K562 (cell line): ENCODE data around the gene F2RL1. TPM values are rescaled to one million over a fixed set of nuclear protein-coding genes. Genes with fewer than 3 reads are reported as not detected.
"Not testable (repeated sequence)": the region's sequence is repeated elsewhere in the genome, so short reads cannot be mapped to it uniquely, and the experiment has no call there.

Experiments
- ATAC-seq: fragments of 200-7000 bp; cut with Tn5 transposase; 3 replicates; pipeline ENCODE4 v1.9.1; 2020; ENCODE audit warnings: moderate library complexity
- BruUV-seq: library from RNA; stranded (reverse); fragments of 400-500 nt; replicated peaks from 2 replicates; lab custom pipeline; 2021; lab: Mats Ljungman, UMichigan
- CTCF ChIA-PET: fragments of 300-600 bp; formaldehyde crosslinking; extraction: SDS; loops from one replicate; lab custom pipeline; 2021; ENCODE audit warnings: low intra/inter-chr PET ratio; lab: Yijun Ruan, JAX
- POLR2A ChIA-PET: fragments of 300-600, 350-650 bp; sonication (Branson Sonifier 250); formaldehyde crosslinking; extraction: SDS; loops from one replicate; lab custom pipeline; 2021; ENCODE audit warnings: antibody characterized with exemption, inconsistent platforms; lab: Yijun Ruan, JAX
- DNase-seq, 4 experiments: peaks; one replicate each; pipeline versions ENCODE4 v3.0.0 to v3.0.0-alpha.2; 2011 to 2018; ENCODE audit warnings: low spot score in 3 of 4, mixed read lengths in 3 of 4; ENCODE audit errors: extremely low read depth in 1 of 4
- FAIRE-seq: peaks from 2 replicates; lab custom pipeline; 2011; peaks lifted over from hg19 to GRCh38; lab: Jason Lieb, UNC
- H2AFZ ChIP-seq: 2 replicates; pipeline ENCODE4 v1.6.0; 2011; ENCODE audit warnings: low read depth, low read length, control low read depth, inconsistent platforms
- H3K27ac ChIP-seq: fragments of 200-600 bp; 3 replicates; pipeline ENCODE4 v1.8.0; 2011; ENCODE audit warnings: low read depth, mild to moderate bottlenecking, control low read depth, inconsistent platforms, low read length, moderate library complexity, mixed read lengths; ENCODE audit errors: extremely low read depth
- H3K27me3 ChIP-seq, 2 experiments: fragments of 300-600 bp in 1 of 2; 2 replicates in 1 of 2; 3 replicates in 1 of 2; pipeline versions ENCODE4 v1.6.0 to v1.8.0; 2011; ENCODE audit warnings: inconsistent platforms in 2 of 2, low read length in 2 of 2, mild to moderate bottlenecking in 1 of 2, mixed read lengths in 1 of 2, moderate library complexity in 1 of 2; ENCODE audit not compliant: control insufficient read depth in 2 of 2, insufficient read depth in 2 of 2
- H3K36me3 ChIP-seq: fragments of 300-600 bp; 3 replicates; pipeline ENCODE4 v1.8.0; 2011; ENCODE audit warnings: mild to moderate bottlenecking, low read length, inconsistent platforms; ENCODE audit not compliant: control insufficient read depth, insufficient read depth
- H3K4me1 ChIP-seq, 2 experiments: fragments of 200-600 bp in 1 of 2; replicated peaks in 1 of 2; 2 replicates in 1 of 2; 3 replicates in 1 of 2; pipeline versions ENCODE4 v1.5.1 to v1.8.0; 2011; ENCODE audit warnings: inconsistent platforms in 2 of 2, low read length in 2 of 2, mild to moderate bottlenecking in 1 of 2, mixed read lengths in 1 of 2, moderate library complexity in 1 of 2; ENCODE audit not compliant: control insufficient read depth in 2 of 2, insufficient read depth in 2 of 2
- H3K4me2 ChIP-seq: 2 replicates; pipeline ENCODE4 v1.6.1; 2011; ENCODE audit warnings: low read length, control low read depth, inconsistent platforms, mixed read lengths; ENCODE audit not compliant: insufficient read depth
- H3K4me3 ChIP-seq: fragments of 200-600 bp; sonication (generic), shearing (Covaris generic); 2 replicates; pipeline ENCODE4 v1.5.1; 2016; ENCODE audit warnings: control low read depth, inconsistent platforms
- H3K79me2 ChIP-seq: fragments of 200-600 bp; 3 replicates; pipeline ENCODE4 v1.8.0; 2011; ENCODE audit warnings: low read length, inconsistent platforms; ENCODE audit not compliant: control insufficient read depth, insufficient read depth
- H3K9ac ChIP-seq, 2 experiments: 2 replicates each; pipeline versions ENCODE4 v1.6.0 to v1.6.1; 2011; ENCODE audit warnings: low read depth in 2 of 2, low read length in 2 of 2, control low read depth in 1 of 2, inconsistent platforms in 1 of 2, mild to moderate bottlenecking in 1 of 2, mixed read lengths in 1 of 2; ENCODE audit not compliant: insufficient read depth in 1 of 2
- H3K9me1 ChIP-seq: one replicate; pipeline ENCODE4 v1.6.0; 2011; ENCODE audit warnings: inconsistent platforms, mild to moderate bottlenecking, low read length, moderate library complexity; ENCODE audit not compliant: control insufficient read depth, insufficient read depth
- H3K9me3 ChIP-seq: replicated peaks from 2 replicates; pipeline ENCODE4 v1.5.1; 2011; ENCODE audit warnings: low read depth, low read length, inconsistent platforms; ENCODE audit not compliant: control insufficient read depth, insufficient read depth
- H4K20me1 ChIP-seq: replicated peaks from 2 replicates; pipeline ENCODE4 v1.6.1; 2011; ENCODE audit warnings: low read length, inconsistent platforms, mixed read lengths; ENCODE audit not compliant: control insufficient read depth, insufficient read depth
- BRD9 ChIP-seq: fragments of 450-650 bp; IDR thresholded peaks from 2 replicates; pipeline ENCODE4 v1.6.1; 2018; ENCODE audit warnings: low read depth; ENCODE audit not compliant: partially characterized antibody
- ETS2 ChIP-seq: IDR thresholded peaks from 2 replicates; pipeline ENCODE4 v1.6.1; 2016; ENCODE audit warnings: borderline replicate concordance, missing genetic modification characterization, mild to moderate bottlenecking, moderate library complexity, missing compliant biosample characterization; ENCODE audit not compliant: poor library complexity, severe bottlenecking
- HDAC8 ChIP-seq: fragments of 450-650 bp; IDR thresholded peaks from 2 replicates; pipeline ENCODE4 v1.6.1; 2016; ENCODE audit warnings: mild to moderate bottlenecking, missing genetic modification characterization, moderate library complexity, missing compliant biosample characterization
- HINFP ChIP-seq: fragments of 450-650 bp; conservative IDR thresholded peaks from 2 replicates; pipeline ENCODE4 v1.6.1; 2016; ENCODE audit warnings: missing genetic modification characterization, low read depth, mild to moderate bottlenecking, control low read depth, missing compliant biosample characterization
- NELFE ChIP-seq: IDR thresholded peaks from 2 replicates; pipeline ENCODE4 v1.6.1; 2011; ENCODE audit warnings: mild to moderate bottlenecking; ENCODE audit not compliant: insufficient read depth, insufficient read length
- RBM14 ChIP-seq: fragments of 200-400 bp; formaldehyde crosslinking; IDR thresholded peaks from 2 replicates; pipeline ENCODE4 v1.6.1; 2018; ENCODE audit warnings: low read depth, mild to moderate bottlenecking, low read length, moderate library complexity, borderline replicate concordance; ENCODE audit not compliant: insufficient read depth
- RCOR1 ChIP-seq, 2 experiments: IDR thresholded peaks; 2 replicates each; pipeline ENCODE4 v1.6.1; 2012; ENCODE audit warnings: low read depth in 2 of 2, low read length in 2 of 2, borderline replicate concordance in 1 of 2, improper control_type of control experiment in 1 of 2
- RUNX1 ChIP-seq: sonication (generic); IDR thresholded peaks from 2 replicates; pipeline ENCODE4 v1.6.1; 2016; ENCODE audit warnings: antibody characterized with exemption, low read depth
- TRIM28 ChIP-seq: fragments of 450-650 bp; IDR thresholded peaks from 2 replicates; pipeline ENCODE4 v1.6.1; 2017
- ZKSCAN8 ChIP-seq: fragments of 200-800 bp; sonication (Bioruptor generic); IDR thresholded peaks from 2 replicates; pipeline ENCODE4 v1.6.1; 2016; ENCODE audit warnings: missing genetic modification characterization, missing compliant biosample characterization
- ZNF212 ChIP-seq: fragments of 450-650 bp; formaldehyde crosslinking; IDR thresholded peaks from 2 replicates; pipeline ENCODE4 v1.4.0; 2020; ENCODE audit warnings: mild to moderate bottlenecking
- ZNF395 ChIP-seq: fragments of 200-800 bp; sonication (Bioruptor generic); IDR thresholded peaks from 2 replicates; pipeline ENCODE4 v1.6.1; 2017; ENCODE audit warnings: missing genetic modification characterization, missing compliant biosample characterization
- ZNF431 ChIP-seq: sonication (generic); formaldehyde crosslinking; IDR thresholded peaks from 2 replicates; pipeline ENCODE4 v1.8.0; 2022; ENCODE audit warnings: mild to moderate bottlenecking, missing genetic modification reagents
- ZNF445 ChIP-seq: fragments of 250-450 bp; sonication (Bioruptor Pico); IDR thresholded peaks from 2 replicates; pipeline ENCODE4 v1.4.0; 2020; ENCODE audit warnings: low read depth, mild to moderate bottlenecking, moderate library complexity
- ZSCAN29 ChIP-seq: fragments of 450-650 bp; IDR thresholded peaks from 2 replicates; pipeline ENCODE4 v1.6.1; 2017
- WGBS: fragments of 100-300 bp; shearing (Covaris generic); methylation state at CpG from one replicate; pipeline ENCODE4 v1.1.6; 2016; ENCODE audit warnings: low coverage, mixed read lengths; ENCODE audit not compliant: insufficient coverage; ENCODE audit errors: missing lambda C conversion rate; 5-methylcytosine and 5-hydroxymethylcytosine counted together
- in situ Hi-C: fragments of 300-500 bp; cut with MboI; formaldehyde crosslinking; loops from 4 replicates; pipeline ENCODE4 v1.15.0; 2018; ENCODE audit warnings: inconsistent platforms, mixed read lengths
- intact Hi-C: fragments of 100-400 bp; cut with micrococcal nuclease; formaldehyde crosslinking; loops from 2 replicates; pipeline ENCODE4 v1.14.2; 2022
- polyA plus RNA-seq, 8 experiments: library from polyadenylated mRNA; depleted of rRNA in 4 of 8; stranded (reverse) in 5 of 8; unstranded in 3 of 8; fragments of >200 nt; fragmentation: Nextera tagmentation in 2 of 8; fragmentation: Illumina TruSeq in 1 of 8; extraction: Ambion mirVana in 2 of 8; extraction: Trizol in 1 of 8; gene quantifications; 2 replicates each; pipeline versions ENCODE4 v1.2.1 to v1.2.3, GENCODE V29; 2011 to 2014; ENCODE audit warnings: inconsistent platforms in 1 of 8, missing spikeins in 1 of 8
- total RNA-seq, 7 experiments: library from RNA; depleted of rRNA in 6 of 7; stranded (reverse); fragments of >200 nt in 6 of 7; fragmentation: Illumina TruSeq in 2 of 7; extraction: Trizol in 2 of 7; gene quantifications; 2 replicates each; pipeline versions ENCODE4 v1.2.1 to v1.2.3, GENCODE V29; 2011 to 2021; ENCODE audit warnings: low replicate concordance in 1 of 7

The F2RL1 gene
- total and polyA plus RNA-seq, 9 of the 15 experiments (the other 6 are each of a cell fraction or from before 2014, with no cell fraction given), result 0.03 to 0.50 (median 0.27) TPM; not detected in 6

- H3K9ac ChIP-seq, DNase-seq, H3K79me2 ChIP-seq, H2AFZ ChIP-seq, H3K4me2 ChIP-seq, in situ Hi-C loops, H3K27me3 ChIP-seq, FAIRE-seq, CTCF ChIA-PET, H3K9me1 ChIP-seq, H3K36me3 ChIP-seq, ATAC-seq, H3K9me3 ChIP-seq, POLR2A ChIA-PET, intact Hi-C loops, H3K4me3 ChIP-seq, BruUV-seq, H3K27ac ChIP-seq, H4K20me1 ChIP-seq: not testable (repeated sequence)
- peaks cover 30 to 33% of the 10 kb centered on the region in 2 experiments for H3K4me1 ChIP-seq
- 92% methylated on average over 3 of the region's 3 CpGs for WGBS
Measured at GRCh38 chr5:76853741-76854140, 34.9 kb downstream of the F2RL1 start.

GRCh38 chr5:76854644-76855043 lies 35.8 kb downstream of the F2RL1 start:
- H3K36me3 ChIP-seq, result no peaks in the 10 kb centered on the region
- no peaks in the 10 kb centered on the region; the same call in 1 of the 2 replicates for H3K9me3 ChIP-seq
- H3K4me2 ChIP-seq, result no peak overlapping the region
- no peak overlapping the region for H3K27ac ChIP-seq
- H3K4me3 ChIP-seq, result no peak overlapping the region
- no peak for FAIRE-seq
- no peak for ATAC-seq
- in situ Hi-C loops (no loop called here), intact Hi-C loops (no loop called here)
- no peaks in the 10 kb centered on the region for H4K20me1 ChIP-seq
- CTCF ChIA-PET, result no interaction called here
- POLR2A ChIA-PET, result no interaction called here
- no peaks in the 10 kb centered on the region for H3K9me1 ChIP-seq
- no peak overlapping the region for H2AFZ ChIP-seq
- H3K9ac ChIP-seq, result no peak overlapping the region
- peaks cover 22 to 26% of the 10 kb centered on the region in 2 experiments for H3K4me1 ChIP-seq
- BruUV-seq, result no TSS peak
- no peaks in the 10 kb centered on the region for H3K27me3 ChIP-seq
- no peaks in the 10 kb centered on the region for H3K79me2 ChIP-seq
- DNase-seq, result no peak
- no peak for TF ChIP-seq ZKSCAN8 (CRISPR knock-in tag)
- no peak for TF ChIP-seq ETS2 (tag)
- no peak for TF ChIP-seq BRD9
- no peak for TF ChIP-seq HINFP (tag)
- no peak for TF ChIP-seq TRIM28
- TF ChIP-seq NELFE, result no peak
- TF ChIP-seq ZSCAN29, result no peak
- no peak for TF ChIP-seq ZNF395 (CRISPR knock-in tag)
- no peak for TF ChIP-seq ZNF212 (CRISPR knock-in tag)
- no peak for TF ChIP-seq HDAC8 (tag)
- TF ChIP-seq RBM14, result no peak
- TF ChIP-seq RUNX1, result no peak
- TF ChIP-seq ZNF445, result no peak
- TF ChIP-seq RCOR1 (IDR thresholded peaks at IDR 0.05; ENCODE audit: borderline replicate concordance in 1 of 2, low read depth in 2 of 2, low read length in 2 of 2), result no peak
- TF ChIP-seq ZNF431 (CRISPR knock-in tag), result no peak
